NCI-H2029 treated with DMSO at 0.1 percent for 48 hours (cell line): ENCODE results near the gene MRPL41.
"Not testable (repeated sequence)": the region's sequence is repeated elsewhere in the genome, so short reads cannot be mapped to it uniquely, and the experiment has no call there.

Experiments used
- DNase-seq: peaks from one replicate; lab custom pipeline; 2025; lab: John Stamatoyannopoulos, UW

Gene MRPL41

DNA sequence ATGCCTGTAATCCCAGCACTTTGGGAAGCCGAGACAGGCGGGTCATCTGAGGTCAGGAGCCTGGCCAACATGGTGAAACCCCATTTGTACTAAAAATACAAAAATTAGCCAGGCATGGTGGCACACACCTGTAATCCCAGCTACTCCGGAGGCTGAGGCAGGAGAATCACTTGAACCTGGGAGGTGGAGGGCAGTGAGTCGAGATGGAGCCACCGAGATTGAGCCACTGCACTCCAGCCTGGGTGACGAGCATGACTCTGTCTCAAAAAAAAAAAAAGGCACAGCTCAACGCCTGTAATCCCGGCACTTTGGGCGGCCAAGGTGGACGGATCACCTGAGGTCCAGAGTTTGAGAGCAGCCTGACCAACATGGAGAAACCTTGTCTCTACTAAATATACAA is 2.0 kb downstream of the MRPL41 start:
- not testable (repeated sequence) for DNase-seq

DNA sequence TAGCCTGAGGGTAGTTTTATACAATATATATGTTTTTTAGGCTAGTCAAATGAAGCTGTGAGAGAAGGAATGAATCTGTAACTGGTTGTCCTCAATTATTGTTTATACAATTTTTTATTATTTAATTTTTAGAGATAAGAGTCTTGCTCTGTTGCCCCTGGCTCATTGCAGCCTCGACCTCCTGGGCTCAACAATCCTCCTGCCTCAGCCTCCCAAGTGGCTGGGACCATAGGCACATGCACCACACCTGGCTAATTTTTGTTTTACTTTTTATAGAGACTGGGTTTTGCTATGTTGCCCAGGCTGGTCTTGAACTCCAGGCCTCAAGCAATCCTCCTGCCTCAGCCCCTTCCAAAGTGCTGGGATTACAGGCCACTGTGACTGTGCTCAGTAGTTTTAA is 2.7 kb downstream of the MRPL41 start:
- DNase-seq: no peak

- no peak for DNase-seq
Measured at GRCh38 chr9:137555179-137555578, 3.5 kb downstream of the MRPL41 start.

GRCh38 chr9:137556069-137556838 is 4.6 kb downstream of the MRPL41 start:
- DNase-seq: no peak

GRCh38 chr9:137558127-137558526 is 6.4 kb downstream of the MRPL41 start:
- DNase-seq: no peak

- no peak for DNase-seq
Measured at GRCh38 chr9:137564134-137564533, 12.5 kb downstream of the MRPL41 start.

DNA sequence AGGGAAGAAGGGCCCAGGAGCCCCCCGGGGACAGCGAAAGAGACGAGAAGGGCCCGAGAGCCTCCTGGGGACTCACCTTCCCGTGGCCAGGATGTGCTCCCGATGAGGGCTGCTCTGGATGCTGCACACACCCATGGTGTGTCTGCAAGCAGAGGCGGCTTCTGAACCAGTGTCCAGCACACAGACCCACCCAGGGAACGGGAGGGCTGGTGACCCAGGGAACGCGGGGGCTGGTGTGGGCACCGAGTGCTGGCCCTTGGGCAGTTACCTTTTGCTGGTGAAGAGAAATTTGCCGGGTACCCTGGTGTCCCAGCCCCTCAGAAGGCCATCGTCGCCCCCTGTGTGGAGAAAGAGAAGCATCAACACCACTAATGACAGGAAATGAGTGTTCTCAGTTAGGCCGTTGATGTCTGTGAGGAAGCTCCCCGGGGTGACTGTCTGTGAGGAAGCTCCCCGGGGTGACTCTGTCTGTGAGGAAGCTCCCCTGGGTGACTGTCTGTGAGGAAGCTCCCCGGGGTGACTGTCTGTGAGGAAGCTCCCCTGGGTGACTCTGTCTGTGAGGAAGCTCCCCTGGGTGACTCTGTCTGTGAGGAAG is 13.2 kb downstream of the MRPL41 start:
- DNase-seq: no peak

DNA sequence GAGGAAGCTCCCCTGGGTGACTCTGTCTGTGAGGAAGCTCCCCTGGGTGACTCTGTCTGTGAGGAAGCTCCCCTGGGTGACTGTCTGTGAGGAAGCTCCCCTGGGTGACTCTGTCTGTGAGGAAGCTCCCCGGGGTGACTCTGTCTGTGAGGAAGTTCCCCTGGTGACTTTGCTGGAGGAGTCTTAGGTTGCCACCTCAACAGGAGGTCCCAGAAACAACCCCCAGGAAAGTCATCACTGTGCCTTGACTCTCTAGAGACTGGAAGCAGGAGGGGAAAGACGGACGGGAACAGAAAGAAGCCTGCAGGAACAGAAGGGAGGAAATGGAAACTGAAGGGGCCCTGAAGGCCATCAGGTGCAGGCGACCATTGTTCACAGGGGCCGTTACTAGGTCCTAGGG is 16.8 kb downstream of the MRPL41 start:
- DNase-seq: not testable (repeated sequence)

DNA sequence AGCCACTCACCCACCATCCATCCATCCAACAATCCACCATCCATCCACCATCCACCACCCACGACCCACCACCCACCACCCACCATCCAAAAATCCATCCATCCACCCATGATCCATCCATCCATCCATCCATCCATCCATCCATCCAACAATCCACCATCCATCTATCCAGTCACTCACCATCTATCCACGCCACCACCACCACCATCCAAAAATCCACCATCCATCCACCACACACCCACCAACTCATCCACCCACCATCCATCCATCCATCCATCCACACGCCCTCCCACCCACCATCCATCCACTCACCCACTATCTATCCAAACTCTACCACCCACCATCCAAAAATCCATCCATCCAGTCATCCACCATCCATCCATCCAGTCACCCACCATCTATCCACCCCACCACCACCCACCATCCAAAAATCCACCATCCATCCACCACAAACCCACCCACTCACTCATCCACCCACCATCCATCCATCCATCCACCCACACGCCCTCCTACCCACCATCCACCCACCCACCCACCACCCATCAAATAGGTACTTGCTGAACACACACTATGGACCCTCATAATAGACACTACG is 18.0 kb downstream of the MRPL41 start:
- no peak for DNase-seq

DNA sequence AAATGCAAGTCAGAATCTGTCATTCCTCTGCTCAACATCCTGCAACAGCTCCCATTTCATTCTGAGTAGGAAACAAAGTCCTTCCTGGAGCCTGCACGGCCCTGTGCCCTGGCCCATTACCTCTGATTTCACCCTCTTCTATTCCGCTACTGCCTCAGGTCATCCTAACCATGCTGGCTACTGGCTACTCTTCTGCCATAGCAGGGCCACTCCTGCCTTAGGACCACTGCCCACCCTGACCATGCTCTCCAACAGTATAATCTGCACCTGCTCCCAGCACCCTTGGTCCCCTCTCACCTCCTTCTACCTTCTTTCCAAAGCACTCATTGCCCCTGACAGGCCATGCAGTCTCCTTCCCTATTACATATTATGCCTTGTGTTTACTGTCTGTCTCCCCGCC is 18.9 kb downstream of the MRPL41 start:
- no peak for DNase-seq

DNA sequence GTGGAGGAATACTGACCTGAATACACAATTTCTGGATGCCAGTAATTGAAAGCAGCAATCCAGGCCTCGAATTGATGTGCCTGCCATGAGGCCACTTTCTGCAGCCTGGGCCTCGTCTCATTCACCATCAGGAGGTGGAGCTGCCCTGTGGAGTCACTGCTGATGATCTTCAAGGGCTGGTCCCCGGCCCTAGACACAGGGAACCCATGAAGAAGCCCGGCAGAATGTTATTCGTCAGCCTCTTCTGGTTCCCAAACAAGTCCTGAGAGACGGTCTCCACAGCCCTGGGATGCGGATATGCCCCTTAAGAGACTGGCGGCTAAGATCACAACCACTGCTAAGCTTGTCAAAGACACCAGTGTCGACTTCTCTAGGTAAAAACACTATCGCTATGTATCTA is 22.5 kb downstream of the MRPL41 start:
- DNase-seq: no peak

- no peak for DNase-seq
Measured at GRCh38 chr9:137575364-137575715, 23.7 kb downstream of the MRPL41 start.

GRCh38 chr9:137575716-137576411 is 24.2 kb downstream of the MRPL41 start:
- no peak for DNase-seq

DNA sequence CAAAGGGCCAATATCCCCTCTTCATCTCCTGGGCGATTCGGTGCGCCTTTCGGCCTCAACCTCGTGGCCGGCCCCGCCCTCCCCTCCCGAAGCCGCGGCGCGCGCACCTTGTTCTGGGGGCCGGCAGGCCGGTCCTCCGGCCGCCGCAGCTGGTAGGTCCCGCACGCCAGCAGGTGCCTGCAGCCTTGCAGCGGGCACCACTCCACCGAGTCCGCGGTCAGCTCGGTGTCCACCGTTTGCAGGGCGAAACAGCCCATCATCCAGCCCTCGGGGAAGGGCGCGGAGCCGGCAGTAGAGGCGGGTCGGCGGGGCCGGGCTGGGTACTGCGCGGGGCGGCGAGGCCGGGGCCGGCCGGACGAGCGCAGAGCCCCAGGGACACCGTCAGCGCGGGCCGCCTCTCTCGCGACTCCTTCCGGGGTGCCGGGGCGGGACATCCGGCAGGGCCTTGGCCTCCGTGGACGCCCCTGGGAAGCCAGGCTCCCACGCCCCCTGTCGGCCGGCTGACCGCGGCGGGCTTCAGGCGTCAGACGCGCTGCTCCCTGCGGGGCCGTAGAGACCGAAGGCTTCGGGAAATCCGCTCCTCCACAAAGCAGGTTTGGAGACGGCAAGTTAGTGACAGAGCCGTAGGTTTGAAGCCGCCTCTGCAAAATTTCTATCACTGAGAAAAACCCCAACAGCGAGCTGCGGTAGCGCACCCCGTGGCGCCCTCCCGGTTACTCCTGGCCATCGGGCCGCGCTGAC is 27.0 kb downstream of the MRPL41 start, which contains the start of gene DPH7:
TSS of gene DPH7 (minus strand) at position 408 of the 741 bp plus-strand sequence. CDS start at position 260, 148 bp downstream.
- peak; percentile 28 for DNase-seq

- no peak for DNase-seq
Measured at GRCh38 chr9:137579259-137579604, 27.6 kb downstream of the MRPL41 start.

DNA sequence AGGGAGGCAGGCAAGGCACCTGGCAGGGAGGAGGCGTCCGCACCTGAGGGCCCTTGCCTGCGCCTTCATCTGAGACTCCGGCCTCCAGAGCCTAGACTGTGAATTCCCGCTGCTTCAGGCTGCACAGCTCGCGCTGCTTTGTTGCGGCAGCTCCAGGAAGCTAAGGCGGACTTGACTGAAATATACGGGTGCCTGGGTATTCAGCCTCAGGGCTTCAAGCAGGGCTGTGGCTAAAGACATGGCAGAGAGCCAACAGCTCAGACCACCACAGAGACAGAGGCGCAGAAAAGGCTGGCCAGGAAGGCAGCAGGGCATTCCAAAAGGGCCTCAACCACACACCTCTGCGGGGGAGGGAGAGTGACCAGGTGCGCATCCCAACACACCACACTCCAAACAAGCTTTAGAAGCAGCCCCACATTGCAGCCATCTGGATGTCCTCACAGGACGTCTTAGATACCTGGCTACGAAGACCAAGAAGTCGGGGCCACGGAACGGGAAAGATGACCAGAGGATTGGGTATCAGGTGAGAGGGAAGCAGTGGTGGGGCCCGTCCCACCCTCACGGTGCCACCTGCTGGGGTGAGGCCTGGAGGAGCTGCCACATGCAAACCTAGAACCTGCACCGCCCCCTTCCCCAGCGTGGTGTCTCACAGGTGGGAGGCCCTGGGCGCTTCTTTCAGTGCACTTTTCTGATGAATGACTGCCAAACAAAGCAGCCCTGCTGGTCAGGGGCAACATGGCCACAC is 28.7 kb downstream of the MRPL41 start:
- no peak for DNase-seq

DNA sequence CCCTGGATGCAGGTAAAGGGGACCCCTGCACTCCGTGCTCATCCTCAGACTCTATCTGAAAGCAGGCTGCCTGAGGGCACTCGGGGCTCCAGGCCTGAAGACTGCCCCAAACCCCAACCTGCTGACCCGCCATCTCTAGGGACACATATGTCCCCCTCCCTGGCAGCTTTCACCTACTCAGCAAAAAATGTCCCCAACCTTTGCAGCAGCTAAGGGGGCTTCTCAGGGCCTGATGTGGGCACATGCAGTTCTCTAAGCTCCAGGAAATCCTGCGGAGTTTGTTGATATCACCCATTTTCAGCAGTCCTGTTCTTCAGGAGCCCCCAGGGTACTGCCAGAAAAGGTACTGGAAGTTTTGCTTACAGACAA is 29.3 kb downstream of the MRPL41 start:
- no peak for DNase-seq

GRCh38 chr9:137581361-137582285 is 29.9 kb downstream of the MRPL41 start:
- DNase-seq: no peak

DNA sequence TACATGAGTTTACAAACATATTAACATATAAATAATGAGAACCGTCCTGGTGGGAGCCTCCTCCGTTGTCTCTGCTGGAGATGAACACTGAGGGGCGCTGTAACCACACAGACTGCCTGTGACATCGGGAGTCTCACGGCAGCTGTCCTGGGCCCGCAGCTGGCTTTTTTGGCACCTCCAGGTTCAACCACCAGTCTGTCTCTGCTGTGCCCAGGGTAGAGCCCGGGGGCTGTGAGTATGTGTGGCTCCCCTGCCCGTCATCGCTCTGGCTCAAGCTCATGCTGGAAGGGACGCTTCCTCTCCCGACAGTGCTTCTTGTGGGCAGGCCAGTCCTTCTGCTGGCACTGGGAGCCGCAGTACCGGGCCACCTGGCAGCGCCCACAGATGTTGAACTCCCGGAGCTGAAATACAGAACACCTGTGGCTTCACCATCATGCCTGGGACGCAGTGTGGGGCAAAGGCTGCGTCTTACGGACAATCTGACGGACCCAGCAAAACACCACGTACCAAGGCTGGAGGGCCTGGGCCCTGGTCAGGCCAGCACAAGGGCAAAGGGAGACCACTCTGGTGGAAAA is 30.7 kb downstream of the MRPL41 start:
- DNase-seq: no peak

- no peak for DNase-seq
Measured at GRCh38 chr9:137583347-137583746, 31.7 kb downstream of the MRPL41 start.
